Ishikawa (cell line): Measurements from ENCODE around the gene CHST11.

Source experiments
- CEBPB ChIP-seq: IDR thresholded peaks from 2 replicates; pipeline ENCODE4 v1.6.1; 2012
- CREB1 ChIP-seq: IDR thresholded peaks from 2 replicates; pipeline ENCODE4 v1.6.1; 2012; ENCODE audit warnings: low read depth
- EGR1 ChIP-seq: IDR thresholded peaks from 2 replicates; pipeline ENCODE4 v1.6.1; 2012
- EP300 ChIP-seq: IDR thresholded peaks from 2 replicates; pipeline ENCODE4 v1.6.1; 2012; ENCODE audit warnings: borderline replicate concordance
- MAX ChIP-seq: IDR thresholded peaks from 2 replicates; pipeline ENCODE4 v1.6.1; 2012
- RAD21 ChIP-seq: IDR thresholded peaks from 2 replicates; pipeline ENCODE4 v1.6.1; 2012; ENCODE audit warnings: low read depth
- REST ChIP-seq: IDR thresholded peaks from 2 replicates; pipeline ENCODE4 v1.6.1; 2012; ENCODE audit warnings: low read depth, mild to moderate bottlenecking
- TAF1 ChIP-seq: IDR thresholded peaks from 2 replicates; pipeline ENCODE4 v1.6.1; 2012; ENCODE audit warnings: low read depth, mild to moderate bottlenecking
- TCF12 ChIP-seq: IDR thresholded peaks from 2 replicates; pipeline ENCODE4 v1.6.1; 2012; ENCODE audit warnings: low read depth
- TEAD4 ChIP-seq: IDR thresholded peaks from 2 replicates; pipeline ENCODE4 v1.6.1; 2012
- ZBTB7A ChIP-seq: IDR thresholded peaks from 2 replicates; pipeline ENCODE4 v1.6.1; 2012; ENCODE audit warnings: low read depth

GRCh38 chr12:104673696-104674482 lies 217.1 kb downstream of the CHST11 start:
- TF ChIP-seq REST (no peak), CEBPB (no peak), TAF1 (no peak), TEAD4 (no peak), ZBTB7A (no peak), RAD21 (no peak), EP300 (no peak), EGR1 (no peak), MAX (no peak), CREB1 (no peak), TCF12 (no peak)
